Measurements from ENCODE around the gene RNU1-3. TPM values are rescaled to one million over a fixed set of nuclear protein-coding genes. Genes with fewer than 3 reads are reported as not detected.
"Not testable (repeated sequence)": the region's sequence is repeated elsewhere in the genome, so short reads cannot be mapped to it uniquely, and the experiment has no call there.

The RNU1-3 gene
- total and polyA plus RNA-seq, 2 of the 13 experiments (the other 11 are each of a cell fraction or from before 2014, with no cell fraction given) = under 0.01 to 11,018 TPM

DNA sequence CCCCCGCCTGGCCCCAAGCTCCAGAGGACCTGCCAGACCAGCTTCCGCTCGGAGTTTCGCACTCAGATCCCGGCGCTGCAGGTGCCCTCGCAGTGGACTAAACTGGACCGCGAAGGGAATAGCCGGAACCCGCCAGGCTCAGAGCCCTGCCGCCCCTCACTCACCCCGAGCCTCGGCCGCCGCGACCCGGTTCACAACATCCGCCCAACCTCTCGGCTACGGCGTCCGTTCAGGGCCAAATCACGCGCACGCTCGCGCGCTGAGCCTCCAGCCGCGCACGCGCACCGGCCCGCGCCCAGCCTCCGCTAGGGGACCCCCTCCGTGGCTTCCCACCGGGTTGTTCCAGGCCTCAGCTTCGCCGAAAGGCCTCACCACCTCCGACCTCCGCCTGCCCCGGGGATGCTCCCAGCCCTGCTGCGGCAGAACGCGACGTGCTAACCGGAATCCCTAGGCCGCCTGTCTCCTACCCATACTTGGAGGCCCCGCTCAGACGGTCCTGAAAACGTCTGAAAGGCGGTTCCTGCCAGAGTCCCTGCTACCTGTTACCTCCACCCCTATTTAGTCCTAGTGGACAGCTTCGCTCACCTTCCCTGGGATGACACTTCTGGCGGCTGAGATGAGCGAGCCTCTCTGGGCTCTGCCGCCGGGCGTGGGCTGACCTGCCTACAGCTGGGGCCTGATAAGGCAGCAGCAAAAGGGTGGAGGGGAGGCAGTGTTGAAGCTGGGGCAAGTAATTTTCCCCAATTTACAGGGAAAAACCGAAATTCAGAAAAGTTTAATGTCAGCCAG is 22.1 kb downstream of the RNU1-3 start (continued):
- TF ChIP-seq ZNF775 (CRISPR knock-in tag; IDR thresholded peaks at IDR 0.05; ENCODE audit: borderline replicate concordance) (peak; percentile 90; the same call in 1 of the 2 replicates), ZKSCAN8 (CRISPR knock-in tag; IDR thresholded peaks at IDR 0.05; ENCODE audit: borderline replicate concordance) (peak; percentile 95), ZNF674 (CRISPR knock-in tag; IDR thresholded peaks at IDR 0.05; ENCODE audit: low read depth) (peak; percentile 66; the same call in 1 of the 2 replicates), ZNF317 (CRISPR knock-in tag; IDR thresholded peaks at IDR 0.05) (peak; percentile 87), RBM39 (IDR thresholded peaks at IDR 0.05; ENCODE audit: low read depth, low read length, poor library complexity, severe bottlenecking) (peak; percentile 99), JUND (CRISPR knock-in tag; IDR thresholded peaks at IDR 0.05) (peak; percentile 65; the same call in 1 of the 2 replicates), ETV6 (CRISPR knock-in tag; conservative IDR thresholded peaks at IDR 0.05) (peak; percentile 98), SALL1 (CRISPR knock-in tag; IDR thresholded peaks at IDR 0.05) (peak; percentile 97), ZNF850 (CRISPR knock-in tag; conservative IDR thresholded peaks at IDR 0.05) (0 out of 2 replicates have a peak, but pooled peaks have one; percentile 60), SP1 (CRISPR knock-in tag; IDR thresholded peaks at IDR 0.05) (peak; percentile 86), TSC22D2 (CRISPR knock-in tag; IDR thresholded peaks at IDR 0.05; ENCODE audit: borderline replicate concordance) (peak; percentile 95; the same call in 1 of the 2 replicates), ZNF12 (CRISPR knock-in tag; IDR thresholded peaks at IDR 0.05) (peak; percentile 85), ASH2L (IDR thresholded peaks at IDR 0.05; ENCODE audit: insufficient read length, low read depth, low read length) (peak; percentile 96), ZNF883 (CRISPR knock-in tag; IDR thresholded peaks at IDR 0.05; ENCODE audit: not compliant biosample characterization) (peak; percentile 93), RXRA (CRISPR knock-in tag; IDR thresholded peaks at IDR 0.05) (peak; percentile 97), DMAP1 (CRISPR knock-in tag; IDR thresholded peaks at IDR 0.05) (peak; percentile 64)
- TF ChIP-seq, protein P1, sequence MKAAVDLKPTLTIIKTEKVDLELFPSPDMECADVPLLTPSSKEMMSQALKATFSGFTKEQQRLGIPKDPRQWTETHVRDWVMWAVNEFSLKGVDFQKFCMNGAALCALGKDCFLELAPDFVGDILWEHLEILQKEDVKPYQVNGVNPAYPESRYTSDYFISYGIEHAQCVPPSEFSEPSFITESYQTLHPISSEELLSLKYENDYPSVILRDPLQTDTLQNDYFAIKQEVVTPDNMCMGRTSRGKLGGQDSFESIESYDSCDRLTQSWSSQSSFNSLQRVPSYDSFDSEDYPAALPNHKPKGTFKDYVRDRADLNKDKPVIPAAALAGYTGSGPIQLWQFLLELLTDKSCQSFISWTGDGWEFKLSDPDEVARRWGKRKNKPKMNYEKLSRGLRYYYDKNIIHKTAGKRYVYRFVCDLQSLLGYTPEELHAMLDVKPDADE (CRISPR knock-in tag; IDR thresholded peaks at IDR 0.05) = peak; percentile 91; the same call in 1 of the 2 replicates
- TF ChIP-seq, protein P2, sequence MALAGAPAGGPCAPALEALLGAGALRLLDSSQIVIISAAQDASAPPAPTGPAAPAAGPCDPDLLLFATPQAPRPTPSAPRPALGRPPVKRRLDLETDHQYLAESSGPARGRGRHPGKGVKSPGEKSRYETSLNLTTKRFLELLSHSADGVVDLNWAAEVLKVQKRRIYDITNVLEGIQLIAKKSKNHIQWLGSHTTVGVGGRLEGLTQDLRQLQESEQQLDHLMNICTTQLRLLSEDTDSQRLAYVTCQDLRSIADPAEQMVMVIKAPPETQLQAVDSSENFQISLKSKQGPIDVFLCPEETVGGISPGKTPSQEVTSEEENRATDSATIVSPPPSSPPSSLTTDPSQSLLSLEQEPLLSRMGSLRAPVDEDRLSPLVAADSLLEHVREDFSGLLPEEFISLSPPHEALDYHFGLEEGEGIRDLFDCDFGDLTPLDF (CRISPR knock-in tag; IDR thresholded peaks at IDR 0.05) = peak; percentile 93
- TF ChIP-seq, protein P3, sequence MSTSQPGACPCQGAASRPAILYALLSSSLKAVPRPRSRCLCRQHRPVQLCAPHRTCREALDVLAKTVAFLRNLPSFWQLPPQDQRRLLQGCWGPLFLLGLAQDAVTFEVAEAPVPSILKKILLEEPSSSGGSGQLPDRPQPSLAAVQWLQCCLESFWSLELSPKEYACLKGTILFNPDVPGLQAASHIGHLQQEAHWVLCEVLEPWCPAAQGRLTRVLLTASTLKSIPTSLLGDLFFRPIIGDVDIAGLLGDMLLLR (CRISPR knock-in tag; IDR thresholded peaks at IDR 0.05) = peak; percentile 99
- TF ChIP-seq, protein P4, sequence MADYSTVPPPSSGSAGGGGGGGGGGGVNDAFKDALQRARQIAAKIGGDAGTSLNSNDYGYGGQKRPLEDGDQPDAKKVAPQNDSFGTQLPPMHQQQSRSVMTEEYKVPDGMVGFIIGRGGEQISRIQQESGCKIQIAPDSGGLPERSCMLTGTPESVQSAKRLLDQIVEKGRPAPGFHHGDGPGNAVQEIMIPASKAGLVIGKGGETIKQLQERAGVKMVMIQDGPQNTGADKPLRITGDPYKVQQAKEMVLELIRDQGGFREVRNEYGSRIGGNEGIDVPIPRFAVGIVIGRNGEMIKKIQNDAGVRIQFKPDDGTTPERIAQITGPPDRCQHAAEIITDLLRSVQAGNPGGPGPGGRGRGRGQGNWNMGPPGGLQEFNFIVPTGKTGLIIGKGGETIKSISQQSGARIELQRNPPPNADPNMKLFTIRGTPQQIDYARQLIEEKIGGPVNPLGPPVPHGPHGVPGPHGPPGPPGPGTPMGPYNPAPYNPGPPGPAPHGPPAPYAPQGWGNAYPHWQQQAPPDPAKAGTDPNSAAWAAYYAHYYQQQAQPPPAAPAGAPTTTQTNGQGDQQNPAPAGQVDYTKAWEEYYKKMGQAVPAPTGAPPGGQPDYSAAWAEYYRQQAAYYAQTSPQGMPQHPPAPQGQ (CRISPR knock-in tag; IDR thresholded peaks at IDR 0.05; ENCODE audit: borderline replicate concordance) = peak; percentile 96; the same call in 1 of the 2 replicates
- TF ChIP-seq, protein P5, sequence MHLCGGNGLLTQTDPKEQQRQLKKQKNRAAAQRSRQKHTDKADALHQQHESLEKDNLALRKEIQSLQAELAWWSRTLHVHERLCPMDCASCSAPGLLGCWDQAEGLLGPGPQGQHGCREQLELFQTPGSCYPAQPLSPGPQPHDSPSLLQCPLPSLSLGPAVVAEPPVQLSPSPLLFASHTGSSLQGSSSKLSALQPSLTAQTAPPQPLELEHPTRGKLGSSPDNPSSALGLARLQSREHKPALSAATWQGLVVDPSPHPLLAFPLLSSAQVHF (CRISPR knock-in tag; IDR thresholded peaks at IDR 0.05) = peak; percentile 88
- not testable (repeated sequence) for TF ChIP-seq SP1 (IDR thresholded peaks at IDR 0.05)

Data from HepG2 (cell line).